Tibial artery (tissue), 4 donors: ENCODE results near the gene ASB6.

Experiments
- DNase-seq, 2 donors: peaks; one replicate each; pipeline ENCODE4 v3.0.0-alpha.2; 2019
- H3K27ac ChIP-seq, 2 donors: fragments of 200-600 bp; sonication (generic) in 1 of 2; 1 replicate in 1 of 2; 2 replicates in 1 of 2; pipeline ENCODE4 v1.5.1; 2018 to 2019; ENCODE audit warnings: mild to moderate bottlenecking in 1 of 2
- H3K27me3 ChIP-seq, 2 donors: fragments of 200-600 bp; sonication (generic) in 1 of 2; one replicate each; pipeline versions ENCODE4 v1.5.1 to v1.6.0; 2016 to 2019
- H3K36me3 ChIP-seq, 3 donors: fragments of 200-600 bp; sonication (generic) in 2 of 3; one replicate each; pipeline ENCODE4 v1.5.1; 2016 to 2019; ENCODE audit warnings: mild to moderate bottlenecking in 2 of 3
- H3K4me1 ChIP-seq, 4 donors: fragments of 200-600 bp; sonication (generic) in 2 of 4; 1 replicate in 3 of 4; 2 replicates in 1 of 4; pipeline ENCODE4 v1.5.1; 2016 to 2019
- H3K4me3 ChIP-seq, 2 donors: fragments of 200-600 bp; sonication (generic) in 1 of 2; 1 replicate in 1 of 2; 2 replicates in 1 of 2; pipeline ENCODE4 v1.5.1; 2018 to 2019; ENCODE audit warnings: mild to moderate bottlenecking in 2 of 2
- H3K9me3 ChIP-seq, 3 donors: fragments of 200-600 bp; sonication (generic) in 1 of 3; one replicate each; pipeline ENCODE4 v1.5.1; 2016 to 2019
- intact Hi-C: fragments of 100-400 bp; cut with DNase I; formaldehyde crosslinking; loops from one replicate; pipeline ENCODE4 v1.15.0; 2023; ENCODE audit warnings: low total_unique reads
- TF ChIP-seq, protein P1 (sequence below), 2 experiments: fragments of 200-600 bp in 1 of 2; fragments of 450-650 bp in 1 of 2; IDR thresholded peaks; one replicate each; pipeline ENCODE4 v1.5.1; 2017 to 2019; ENCODE audit warnings: antibody characterized with exemption in 2 of 2, mild to moderate bottlenecking in 1 of 2, moderate library complexity in 1 of 2

ASB6 gene

DNA sequence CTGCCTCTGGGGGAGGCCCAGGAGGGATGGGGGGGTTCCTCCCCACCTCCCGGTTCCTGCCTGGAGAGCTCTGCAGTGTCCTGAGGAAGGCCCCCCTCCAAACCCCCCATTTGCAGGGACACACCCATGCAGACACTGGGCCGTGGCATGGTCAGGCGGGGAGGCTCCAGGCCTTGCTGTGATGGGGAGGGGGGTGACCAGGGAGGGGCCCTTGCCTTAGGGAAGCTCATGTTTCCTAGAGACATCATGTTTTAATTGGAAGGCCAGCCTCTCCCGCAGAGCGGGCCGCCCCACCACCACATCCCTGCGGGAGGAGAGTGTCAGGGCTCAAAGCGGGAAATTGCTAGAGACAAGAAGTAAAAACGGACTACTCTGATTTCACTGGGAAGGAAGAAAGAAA, 35.5 kb upstream of the ASB6 start:
- H3K27ac ChIP-seq: peak overlapping the region; percentile 32 to 37
- TF ChIP-seq, protein P1, sequence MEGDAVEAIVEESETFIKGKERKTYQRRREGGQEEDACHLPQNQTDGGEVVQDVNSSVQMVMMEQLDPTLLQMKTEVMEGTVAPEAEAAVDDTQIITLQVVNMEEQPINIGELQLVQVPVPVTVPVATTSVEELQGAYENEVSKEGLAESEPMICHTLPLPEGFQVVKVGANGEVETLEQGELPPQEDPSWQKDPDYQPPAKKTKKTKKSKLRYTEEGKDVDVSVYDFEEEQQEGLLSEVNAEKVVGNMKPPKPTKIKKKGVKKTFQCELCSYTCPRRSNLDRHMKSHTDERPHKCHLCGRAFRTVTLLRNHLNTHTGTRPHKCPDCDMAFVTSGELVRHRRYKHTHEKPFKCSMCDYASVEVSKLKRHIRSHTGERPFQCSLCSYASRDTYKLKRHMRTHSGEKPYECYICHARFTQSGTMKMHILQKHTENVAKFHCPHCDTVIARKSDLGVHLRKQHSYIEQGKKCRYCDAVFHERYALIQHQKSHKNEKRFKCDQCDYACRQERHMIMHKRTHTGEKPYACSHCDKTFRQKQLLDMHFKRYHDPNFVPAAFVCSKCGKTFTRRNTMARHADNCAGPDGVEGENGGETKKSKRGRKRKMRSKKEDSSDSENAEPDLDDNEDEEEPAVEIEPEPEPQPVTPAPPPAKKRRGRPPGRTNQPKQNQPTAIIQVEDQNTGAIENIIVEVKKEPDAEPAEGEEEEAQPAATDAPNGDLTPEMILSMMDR (IDR thresholded peaks at IDR 0.05): no peak
- no peak overlapping the region for H3K4me3 ChIP-seq
- no peaks in the 10 kb centered on the region for H3K9me3 ChIP-seq
- intact Hi-C loops: loop anchor here (10.0 kb wide), 1 partner anchor 1057 kb away; no protein-coding TSS in a partner anchor
- peaks cover 0 to 43% (median 20%) of the 10 kb centered on the region in 4 donors for H3K4me1 ChIP-seq
- H3K27me3 ChIP-seq: no peaks in the 10 kb centered on the region
- no peaks in the 10 kb centered on the region for H3K36me3 ChIP-seq
- DNase-seq: no peak

DNA sequence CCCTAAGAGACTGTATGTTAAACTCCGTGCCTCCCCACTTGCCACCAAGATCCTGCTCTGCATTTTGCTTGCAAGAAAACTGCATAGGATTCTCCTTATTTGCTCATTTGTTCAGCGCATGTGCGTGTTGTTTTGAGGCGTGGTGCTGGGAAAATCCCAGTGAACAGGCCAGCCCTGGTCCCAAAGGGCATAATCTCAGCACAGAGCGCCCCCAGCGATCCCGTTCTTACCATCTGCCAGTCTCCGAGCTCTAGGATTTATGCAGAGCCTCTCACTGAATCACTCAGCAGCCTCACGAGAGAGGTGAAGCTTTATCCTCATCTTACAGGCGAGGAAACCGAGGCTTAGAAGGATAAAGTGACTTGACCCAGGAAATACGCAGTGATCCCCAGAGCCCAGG, 35.0 kb upstream of the ASB6 start:
- Histone ChIP-seq H3K4me3 (no peak overlapping the region), H3K9me3 (no peaks in the 10 kb centered on the region), H3K36me3 (no peaks in the 10 kb centered on the region), H3K27ac (peak overlapping the region; percentile 32 to 56), H3K27me3 (no peaks in the 10 kb centered on the region), H3K4me1 (peaks cover 0 to 48% (median 21%) of the 10 kb centered on the region in 4 donors)
- intact Hi-C loops: loop anchor here (10.0 kb wide), 1 partner anchor 1058 kb away; no protein-coding TSS in a partner anchor
- DNase-seq: peak; percentile 62 to 85
- TF ChIP-seq, protein P1 (IDR thresholded peaks at IDR 0.05): peak in 1 of 2 experiments; percentile 9

DNA sequence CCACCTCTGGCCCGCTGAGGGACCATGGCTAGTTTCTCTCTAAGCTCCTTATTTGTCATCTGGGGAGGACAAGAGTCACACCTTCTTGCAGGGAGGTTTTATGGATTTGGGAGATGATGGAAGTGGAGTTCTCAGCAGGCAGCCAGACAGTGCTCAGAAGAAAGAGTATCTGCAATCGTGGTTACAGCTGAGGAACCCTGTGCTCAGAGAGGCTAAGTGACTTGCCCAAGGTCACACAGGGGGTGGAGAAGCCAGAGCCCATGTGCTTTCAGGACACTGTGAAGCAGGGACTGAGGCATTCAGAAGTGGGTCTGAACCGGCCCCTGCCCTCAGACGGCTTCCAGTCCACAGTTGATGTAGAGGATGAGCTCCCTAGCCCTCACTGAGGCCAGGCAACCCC, 34.3 kb upstream of the ASB6 start:
- H3K27me3 ChIP-seq: no peaks in the 10 kb centered on the region
- H3K36me3 ChIP-seq: no peaks in the 10 kb centered on the region
- H3K4me1 ChIP-seq: peaks cover 0 to 55% (median 26%) of the 10 kb centered on the region in 4 donors
- H3K4me3 ChIP-seq: no peak overlapping the region
- H3K27ac ChIP-seq: peak overlapping the region; percentile 32 to 56
- intact Hi-C loops: loop anchor here (10.0 kb wide), 1 partner anchor 1059 kb away; no protein-coding TSS in a partner anchor
- TF ChIP-seq, protein P1 (IDR thresholded peaks at IDR 0.05): no peak
- H3K9me3 ChIP-seq: no peaks in the 10 kb centered on the region
- no peak for DNase-seq

DNA sequence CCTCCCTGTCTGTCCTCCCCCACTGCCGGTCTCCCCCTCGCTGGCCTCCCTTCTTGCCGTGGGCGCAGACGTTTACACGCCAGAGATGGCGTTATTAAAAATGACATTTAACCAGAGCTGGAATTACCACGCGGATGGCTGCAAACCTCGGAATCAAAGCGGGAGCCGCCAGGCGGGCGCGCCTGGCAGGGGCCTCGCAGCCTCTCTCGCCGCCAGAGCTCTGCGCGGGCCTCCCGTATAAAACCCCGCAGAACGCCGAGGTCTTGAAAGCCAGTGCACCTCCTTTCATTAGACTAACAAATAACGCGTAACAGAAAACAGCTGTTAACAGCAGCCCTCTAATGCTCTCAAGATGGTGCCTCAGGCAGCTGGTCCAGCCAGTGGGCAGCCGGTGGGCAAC, 33.7 kb upstream of the ASB6 start:
- TF ChIP-seq, protein P1 (IDR thresholded peaks at IDR 0.05): no peak
- H3K4me3 ChIP-seq: no peak overlapping the region
- no peaks in the 10 kb centered on the region for H3K27me3 ChIP-seq
- DNase-seq: no peak
- peaks cover 0 to 62% (median 26%) of the 10 kb centered on the region in 4 donors for H3K4me1 ChIP-seq
- no peaks in the 10 kb centered on the region for H3K36me3 ChIP-seq
- peak overlapping the region in 1 of 2 donors; percentile 56 for H3K27ac ChIP-seq
- no peaks in the 10 kb centered on the region for H3K9me3 ChIP-seq
- intact Hi-C loops: loop anchor here (10.0 kb wide), 1 partner anchor 1059 kb away; no protein-coding TSS in a partner anchor

DNA sequence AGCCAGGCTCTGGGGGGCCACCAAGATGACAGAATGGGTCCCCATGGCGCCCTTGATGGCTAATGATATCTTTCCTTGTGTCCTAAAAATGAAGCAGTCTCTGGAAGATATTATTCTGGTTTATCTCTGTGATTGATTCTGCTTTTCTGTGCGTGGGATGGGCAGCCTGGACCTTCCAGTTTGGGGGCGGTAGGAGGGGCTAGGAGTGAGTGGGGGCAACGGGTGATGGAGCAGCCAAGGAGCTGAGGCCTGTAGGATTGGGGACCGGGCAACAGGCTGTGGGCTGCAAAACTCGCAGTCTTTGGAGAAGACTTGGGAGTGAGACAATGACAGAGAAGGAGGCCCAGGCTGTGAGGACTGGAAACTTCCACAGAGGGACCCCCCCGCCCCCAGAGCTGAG, 32.3 kb upstream of the ASB6 start:
- Histone ChIP-seq H3K36me3 (no peaks in the 10 kb centered on the region), H3K4me1 (peaks cover 0 to 75% (median 30%) of the 10 kb centered on the region in 4 donors), H3K9me3 (no peaks in the 10 kb centered on the region), H3K4me3 (no peak overlapping the region), H3K27ac (no peak overlapping the region), H3K27me3 (no peaks in the 10 kb centered on the region)
- TF ChIP-seq, protein P1 (IDR thresholded peaks at IDR 0.05): no peak
- intact Hi-C loops: loop anchor here (10.0 kb wide), 1 partner anchor 1061 kb away; no protein-coding TSS in a partner anchor
- DNase-seq: no peak
